Gastrocnemius medialis (tissue), 4 donors: ENCODE data around the gene CHKA.

Experiments
- CTCF ChIP-seq, 5 experiments: fragments of 450-650 bp in 3 of 5; fragments of 200-600 bp in 2 of 5; sonication (generic) in 2 of 5; IDR thresholded peaks in 4 of 5; conservative IDR thresholded peaks in 1 of 5; 1 replicate in 4 of 5; 2 replicates in 1 of 5; pipeline ENCODE4 v1.5.1; 2016 to 2019; ENCODE audit warnings: antibody characterized with exemption in 5 of 5, mild to moderate bottlenecking in 3 of 5, moderate library complexity in 3 of 5
- POLR2A ChIP-seq, 2 donors: fragments of 450-650 bp; IDR thresholded peaks; one replicate each; pipeline ENCODE4 v1.6.1; 2017; ENCODE audit warnings: antibody characterized with exemption in 2 of 2, mild to moderate bottlenecking in 2 of 2, moderate library complexity in 2 of 2

GRCh38 chr11:68120273-68121066, 718 bp downstream of the CHKA start:
- no peak for TF ChIP-seq CTCF (IDR thresholded peaks at IDR 0.05 in 4 of 5, conservative IDR thresholded peaks at IDR 0.05 in 1 of 5)
- TF ChIP-seq POLR2A (IDR thresholded peaks at IDR 0.05) = no peak
